ENCODE results near the gene ST8SIA1.

ST8SIA1 gene

GRCh38 chr12:22231836-22232235 lies 102.7 kb downstream of the ST8SIA1 start:
- H3K4me1 ChIP-seq (ENCODE audit: low read depth, poor library complexity, severe bottlenecking): no peaks in the 10 kb centered on the region
- H3K9ac ChIP-seq: no peak overlapping the region
- H3K79me2 ChIP-seq (ENCODE audit: insufficient read depth, low read depth): no peaks in the 10 kb centered on the region
- H3K27ac ChIP-seq: no peak overlapping the region
- no peaks in the 10 kb centered on the region for H3K27me3 ChIP-seq (ENCODE audit: insufficient read depth, low read depth)
- H4K20me1 ChIP-seq (ENCODE audit: insufficient read depth): no peaks in the 10 kb centered on the region
- no peak for TF ChIP-seq CTCF (conservative IDR thresholded peaks at IDR 0.05; ENCODE audit: low read depth, low read length)
- H2AFZ ChIP-seq (ENCODE audit: low read depth): no peak overlapping the region
- H3K4me2 ChIP-seq: no peak overlapping the region
- H3K36me3 ChIP-seq (ENCODE audit: insufficient read depth): no peaks in the 10 kb centered on the region
- H3K4me3 ChIP-seq (IDR thresholded peaks at IDR 0.05; ENCODE audit: insufficient read depth, low read depth, low read length): no peak overlapping the region

GRCh38 chr12:22231078-22231477 lies 103.4 kb downstream of the ST8SIA1 start:
- H3K4me3 ChIP-seq (IDR thresholded peaks at IDR 0.05; ENCODE audit: insufficient read depth, low read depth, low read length): no peak overlapping the region
- H3K4me2 ChIP-seq: no peak overlapping the region
- no peaks in the 10 kb centered on the region for H3K36me3 ChIP-seq (ENCODE audit: insufficient read depth)
- H2AFZ ChIP-seq (ENCODE audit: low read depth): no peak overlapping the region
- no peak overlapping the region for H3K27ac ChIP-seq
- no peaks in the 10 kb centered on the region for H3K27me3 ChIP-seq (ENCODE audit: insufficient read depth, low read depth)
- no peak overlapping the region for H3K9ac ChIP-seq
- no peak for TF ChIP-seq CTCF (conservative IDR thresholded peaks at IDR 0.05; ENCODE audit: low read depth, low read length)
- no peaks in the 10 kb centered on the region for H3K79me2 ChIP-seq (ENCODE audit: insufficient read depth, low read depth)
- no peaks in the 10 kb centered on the region for H4K20me1 ChIP-seq (ENCODE audit: insufficient read depth)
- no peaks in the 10 kb centered on the region for H3K4me1 ChIP-seq (ENCODE audit: low read depth, poor library complexity, severe bottlenecking)

- TF ChIP-seq CTCF (conservative IDR thresholded peaks at IDR 0.05; ENCODE audit: low read depth, low read length): no peak
- Histone ChIP-seq H3K27me3 (ENCODE audit: insufficient read depth, low read depth) (no peaks in the 10 kb centered on the region), H4K20me1 (ENCODE audit: insufficient read depth) (no peaks in the 10 kb centered on the region), H3K4me2 (no peak overlapping the region), H2AFZ (ENCODE audit: low read depth) (no peak overlapping the region), H3K9ac (no peak overlapping the region), H3K4me3 (IDR thresholded peaks at IDR 0.05; ENCODE audit: insufficient read depth, low read depth, low read length) (no peak overlapping the region), H3K4me1 (ENCODE audit: low read depth, poor library complexity, severe bottlenecking) (no peaks in the 10 kb centered on the region), H3K79me2 (ENCODE audit: insufficient read depth, low read depth) (no peaks in the 10 kb centered on the region), H3K27ac (no peak overlapping the region), H3K36me3 (ENCODE audit: insufficient read depth) (no peaks in the 10 kb centered on the region)
These were observed 104.2 kb downstream of the ST8SIA1 start for GRCh38 chr12:22230280-22230794.

GRCh38 chr12:22229652-22230279 lies 104.7 kb downstream of the ST8SIA1 start:
- H3K27ac ChIP-seq: no peak overlapping the region
- H2AFZ ChIP-seq (ENCODE audit: low read depth): no peak overlapping the region
- no peaks in the 10 kb centered on the region for H3K27me3 ChIP-seq (ENCODE audit: insufficient read depth, low read depth)
- H3K4me1 ChIP-seq (ENCODE audit: low read depth, poor library complexity, severe bottlenecking): no peaks in the 10 kb centered on the region
- no peaks in the 10 kb centered on the region for H3K79me2 ChIP-seq (ENCODE audit: insufficient read depth, low read depth)
- no peak overlapping the region for H3K9ac ChIP-seq
- no peak overlapping the region for H3K4me2 ChIP-seq
- H3K4me3 ChIP-seq (IDR thresholded peaks at IDR 0.05; ENCODE audit: insufficient read depth, low read depth, low read length): no peak overlapping the region
- H3K36me3 ChIP-seq (ENCODE audit: insufficient read depth): no peaks in the 10 kb centered on the region
- TF ChIP-seq CTCF (conservative IDR thresholded peaks at IDR 0.05; ENCODE audit: low read depth, low read length): no peak
- no peaks in the 10 kb centered on the region for H4K20me1 ChIP-seq (ENCODE audit: insufficient read depth)
